Heart right ventricle (tissue), 16 donors: ENCODE data around the gene MEGF11. TPM values are rescaled to one million over a fixed set of nuclear protein-coding genes. Genes with fewer than 3 reads are reported as not detected.

ENCODE experiments used
- ATAC-seq, 8 donors: fragments of 200-7000 bp; cut with Tn5 transposase; one replicate each; pipeline ENCODE4 v1.9.1; 2020; ENCODE audit warnings: mild to moderate bottlenecking in 8 of 8, moderate library complexity in 8 of 8, moderate number of reproducible peaks in 1 of 8
- DNase-seq, 2 donors: peaks; one replicate each; pipeline ENCODE4 v3.0.0-alpha.2; 2020
- H3K27ac ChIP-seq, 10 donors: fragments of 200-600 bp; sonication (generic) in 2 of 10; one replicate each; pipeline versions ENCODE4 v1.5.0 to v1.8.0; 2020 to 2022; ENCODE audit warnings: mild to moderate bottlenecking in 3 of 10
- H3K27me3 ChIP-seq, 7 donors: fragments of 200-600 bp; one replicate each; pipeline ENCODE4 v1.8.0; 2021 to 2022; ENCODE audit warnings: mild to moderate bottlenecking in 2 of 7
- H3K36me3 ChIP-seq, 9 donors: fragments of 200-600 bp; sonication (generic) in 1 of 9; one replicate each; pipeline versions ENCODE4 v1.5.0 to v1.8.0; 2020 to 2022; ENCODE audit warnings: mild to moderate bottlenecking in 2 of 9
- H3K4me1 ChIP-seq, 9 donors: fragments of 200-600 bp; sonication (generic) in 1 of 9; one replicate each; pipeline versions ENCODE4 v1.5.0 to v1.8.0; 2020 to 2022; ENCODE audit warnings: mild to moderate bottlenecking in 4 of 9
- H3K4me3 ChIP-seq, 10 donors: fragments of 200-600 bp; sonication (generic) in 2 of 10; one replicate each; pipeline versions ENCODE4 v1.5.0 to v1.8.0; 2020 to 2022; ENCODE audit warnings: mild to moderate bottlenecking in 7 of 10, moderate library complexity in 2 of 10
- H3K9me3 ChIP-seq, 11 donors: fragments of 200-600 bp in 10 of 11; sonication (generic) in 2 of 11; one replicate each; pipeline versions ENCODE4 v1.5.0 to v1.8.0; 2013 to 2022; ENCODE audit warnings: mild to moderate bottlenecking in 2 of 11, control low read depth in 1 of 11, moderate library complexity in 1 of 11
- WGBS, 2 donors: extraction: QIAGEN DNeasy Blood & Tissue Kit; methylation state at CpG; one replicate each; pipeline ENCODE4 v1.1.7; 2013; ENCODE audit warnings: inconsistent platforms in 1 of 2; 5-methylcytosine and 5-hydroxymethylcytosine counted together
- intact Hi-C, 10 donors: fragments of 100-400 bp; cut with DNase I; formaldehyde crosslinking; loops; one replicate each; pipeline versions ENCODE4 v1.11.1 to v1.14.2; 2022
- polyA plus RNA-seq, 2 donors: library from polyadenylated mRNA; stranded (reverse); fragments of 200-250 nt; gene quantifications; one replicate each; pipeline ENCODE4 v1.2.3, GENCODE V29; 2013
- total RNA-seq, 10 donors: library from RNA; stranded (reverse); fragmentation: NEBNext Ultra II Directional in 3 of 10; extraction: Animal tissue kit (Norgen Biotek cat#: 25700) in 3 of 10; gene quantifications; one replicate each; pipeline versions ENCODE4 v1.2.1 to v1.2.4, GENCODE V29; 2021 to 2023
- TF ChIP-seq, protein P1 (sequence below), 9 donors: fragments of 200-600 bp; sonication (generic) in 2 of 9; IDR thresholded peaks; one replicate each; pipeline versions ENCODE4 v1.5.0 to v1.8.0; 2021 to 2022; ENCODE audit warnings: antibody characterized with exemption in 9 of 9, mild to moderate bottlenecking in 5 of 9, moderate library complexity in 1 of 9
- donor health status: Arrhythmogenic right ventricular cardiomyopathy.
- donor health status: ischemic (EF 13 %, LVEDD 7.1; RV severe dilation, severe dysfunction).
- donor health status: healthy with polysubstance abuse.
- donor health status: DM: no; HTN: yes; CAD: no.
- donor health status: DM: no; HTN: no; CAD: no.
- donor health status: ischemic (EF 25% LVEDD 6.9; RV normal size, moderate dysfunction).
- donor health status: ischemic (EF 25% LVEDD 5.7; RV mildly dilated, moderate dysfunction).
- donor health status: healthy.
- donor health status: DM: yes; HTN: yes; CAD: no.
- donor health status: Ischemic cardiomyopathy.
- donor health status: ischemic (EF 35%, LVEDD 5.7; RV mildly dilated, moderate dysfunction).
- donor health status: nonischemic (EF 11% LVEDD 7.7; RV severe dilation, severe dysfunction).
- donor health status: DM: yes; HTN: yes; CAD: no.
- donor health status: PGD.
- donor health status: ischemic (EF 29% LVEDD 5.4; RV normal size, mild dysfunction).
- donor health status: nonischemic (EF 23%, LVEDD 6.1; RV moderate dilation, normal function).

Gene MEGF11
- total and polyA plus RNA-seq, 12 donors: 0.03 TPM; not detected in 11

DNA sequence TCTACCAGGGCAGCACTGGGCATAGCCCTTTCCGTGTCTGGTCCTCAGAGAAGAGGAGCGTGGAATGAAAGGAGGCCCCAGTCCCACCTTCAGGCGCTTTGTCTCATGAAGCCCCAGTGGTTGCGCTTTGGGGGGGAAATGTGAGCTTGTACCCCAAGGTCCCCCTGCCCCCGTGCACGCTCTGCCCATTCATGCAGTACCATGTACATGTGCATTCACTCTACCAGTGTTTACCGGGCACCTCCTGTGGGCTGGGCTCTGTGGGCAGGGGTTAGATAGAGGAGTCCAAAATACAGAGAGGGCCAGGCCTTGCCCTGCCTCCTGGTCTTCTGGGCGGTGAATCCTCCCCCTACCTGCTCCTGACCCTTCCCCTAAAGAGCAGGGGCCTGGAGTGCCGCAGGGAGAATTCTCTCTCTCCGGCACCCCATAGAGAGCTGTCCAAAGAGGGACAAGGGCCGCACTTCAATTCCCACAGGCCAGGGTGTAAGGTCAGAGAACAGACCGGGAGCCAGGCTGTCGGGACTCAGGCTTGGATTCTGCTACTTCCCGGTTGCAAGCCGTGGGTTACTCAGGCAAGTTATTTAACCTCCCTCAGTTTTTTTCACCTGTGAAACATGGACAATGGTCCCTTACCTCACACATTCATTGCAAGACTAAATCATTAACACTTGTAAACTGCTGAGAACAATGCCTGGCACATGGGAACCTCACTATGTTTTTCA, 153.4 kb downstream of the MEGF11 start:
- H3K27me3 ChIP-seq: peaks cover 0 to 18% (median 3%) of the 10 kb centered on the region in 7 donors
- ATAC-seq (no peak), DNase-seq (no peak)
- no peak overlapping the region for H3K4me3 ChIP-seq
- peaks cover 0 to 9% (median 0%) of the 10 kb centered on the region in 9 donors for H3K4me1 ChIP-seq
- WGBS, 2 donors: 80 to 88% methylated on average over 15 of the region's 15 CpGs
- no peaks in the 10 kb centered on the region for H3K9me3 ChIP-seq
- intact Hi-C loops: loop anchor here in 1 of 10 donors (10.0 kb wide), 1 partner anchor 115 kb away; no protein-coding TSS in a partner anchor
- H3K36me3 ChIP-seq: no peaks in the 10 kb centered on the region
- no peak overlapping the region for H3K27ac ChIP-seq
- TF ChIP-seq, protein P1, sequence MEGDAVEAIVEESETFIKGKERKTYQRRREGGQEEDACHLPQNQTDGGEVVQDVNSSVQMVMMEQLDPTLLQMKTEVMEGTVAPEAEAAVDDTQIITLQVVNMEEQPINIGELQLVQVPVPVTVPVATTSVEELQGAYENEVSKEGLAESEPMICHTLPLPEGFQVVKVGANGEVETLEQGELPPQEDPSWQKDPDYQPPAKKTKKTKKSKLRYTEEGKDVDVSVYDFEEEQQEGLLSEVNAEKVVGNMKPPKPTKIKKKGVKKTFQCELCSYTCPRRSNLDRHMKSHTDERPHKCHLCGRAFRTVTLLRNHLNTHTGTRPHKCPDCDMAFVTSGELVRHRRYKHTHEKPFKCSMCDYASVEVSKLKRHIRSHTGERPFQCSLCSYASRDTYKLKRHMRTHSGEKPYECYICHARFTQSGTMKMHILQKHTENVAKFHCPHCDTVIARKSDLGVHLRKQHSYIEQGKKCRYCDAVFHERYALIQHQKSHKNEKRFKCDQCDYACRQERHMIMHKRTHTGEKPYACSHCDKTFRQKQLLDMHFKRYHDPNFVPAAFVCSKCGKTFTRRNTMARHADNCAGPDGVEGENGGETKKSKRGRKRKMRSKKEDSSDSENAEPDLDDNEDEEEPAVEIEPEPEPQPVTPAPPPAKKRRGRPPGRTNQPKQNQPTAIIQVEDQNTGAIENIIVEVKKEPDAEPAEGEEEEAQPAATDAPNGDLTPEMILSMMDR (IDR thresholded peaks at IDR 0.05): no peak

DNA sequence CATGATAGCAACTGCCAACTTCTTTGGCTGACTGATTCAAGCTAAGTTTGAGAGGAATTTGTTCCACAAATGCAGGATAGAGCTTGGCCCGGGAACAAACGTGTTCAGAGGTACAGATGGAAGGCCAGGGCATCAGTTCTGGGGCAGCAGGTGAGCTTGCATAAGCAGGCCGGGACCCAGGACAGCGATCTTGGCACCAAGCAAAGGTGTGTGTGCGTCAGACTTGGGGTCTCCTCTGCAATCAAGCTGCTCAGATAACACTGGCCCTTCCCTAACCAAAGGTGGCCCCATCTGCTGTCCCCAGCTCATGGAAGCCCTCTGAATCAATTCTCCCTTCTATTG, 155.6 kb downstream of the MEGF11 start:
- no peak overlapping the region for H3K27ac ChIP-seq
- ATAC-seq: peak in 1 of 8 donors; percentile 32
- intact Hi-C loops: loop anchor here in 1 of 10 donors (10.0 kb wide), 1 partner anchor 113 kb away; no protein-coding TSS in a partner anchor
- H3K4me3 ChIP-seq: no peak overlapping the region
- H3K4me1 ChIP-seq: peaks cover 0 to 4% (median 0%) of the 10 kb centered on the region in 9 donors
- TF ChIP-seq, protein P1 (IDR thresholded peaks at IDR 0.05): no peak
- WGBS, 2 donors: 62 to 78% methylated on average over 5 of the region's 5 CpGs
- H3K9me3 ChIP-seq: no peaks in the 10 kb centered on the region
- peaks cover 0 to 7% (median 0%) of the 10 kb centered on the region in 7 donors for H3K27me3 ChIP-seq
- H3K36me3 ChIP-seq: no peaks in the 10 kb centered on the region
- no peak for DNase-seq

DNA sequence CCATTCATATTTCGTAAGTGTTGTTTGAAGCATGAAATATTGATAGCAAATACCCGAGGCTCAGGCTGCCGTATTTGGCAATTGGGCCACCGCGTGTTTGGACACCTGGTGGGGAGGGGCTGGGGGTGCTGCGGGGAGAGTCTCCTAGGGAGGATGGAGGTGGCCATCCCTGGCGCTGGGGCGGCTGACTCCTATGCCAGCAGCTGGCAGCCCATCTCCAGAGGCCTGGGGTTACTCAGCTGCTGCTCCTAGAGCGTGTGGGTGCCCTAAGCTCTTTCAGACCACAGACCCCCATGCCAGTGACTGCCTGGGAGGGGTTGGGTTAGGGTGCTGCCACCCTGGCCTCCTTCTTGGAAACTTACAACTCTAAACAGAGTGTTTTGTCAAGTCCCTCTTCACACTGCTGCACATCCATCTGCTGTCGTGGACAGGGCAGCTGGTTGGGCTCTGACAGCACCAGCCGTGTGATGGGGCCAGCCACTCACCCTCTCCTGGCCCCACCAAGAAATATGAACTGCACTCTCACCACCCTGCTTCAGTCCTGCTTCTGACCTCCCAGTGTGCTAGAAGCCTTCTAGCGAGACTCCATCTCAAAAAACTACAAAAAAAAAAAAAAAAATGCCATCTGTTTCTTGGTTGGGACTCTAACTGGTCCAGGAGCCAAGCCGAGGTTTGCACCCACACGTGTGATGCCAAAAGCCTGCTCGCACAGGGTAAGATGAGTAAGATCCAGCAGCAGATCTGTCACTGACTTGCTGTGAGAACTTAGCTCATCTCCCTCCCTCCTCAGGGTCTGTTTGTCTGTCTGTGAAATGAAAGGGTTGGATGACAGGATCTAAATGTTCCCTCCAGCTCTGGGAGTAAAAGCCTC, 156.2 kb downstream of the MEGF11 start:
- H3K4me3 ChIP-seq: no peak overlapping the region
- TF ChIP-seq, protein P1 (IDR thresholded peaks at IDR 0.05): no peak
- WGBS, 2 donors: 77 to 80% methylated on average over 15 of the region's 15 CpGs
- no peaks in the 10 kb centered on the region for H3K4me1 ChIP-seq
- ATAC-seq: peak in 4 of 8 donors; percentile 16 to 57 (median 37)
- H3K36me3 ChIP-seq: no peaks in the 10 kb centered on the region
- H3K27me3 ChIP-seq: peaks cover 0 to 7% (median 0%) of the 10 kb centered on the region in 7 donors
- H3K27ac ChIP-seq: no peak overlapping the region
- no peaks in the 10 kb centered on the region for H3K9me3 ChIP-seq
- no peak for DNase-seq
- intact Hi-C loops: loop anchor here in 1 of 10 donors (10.0 kb wide), 1 partner anchor 113 kb away; no protein-coding TSS in a partner anchor

DNA sequence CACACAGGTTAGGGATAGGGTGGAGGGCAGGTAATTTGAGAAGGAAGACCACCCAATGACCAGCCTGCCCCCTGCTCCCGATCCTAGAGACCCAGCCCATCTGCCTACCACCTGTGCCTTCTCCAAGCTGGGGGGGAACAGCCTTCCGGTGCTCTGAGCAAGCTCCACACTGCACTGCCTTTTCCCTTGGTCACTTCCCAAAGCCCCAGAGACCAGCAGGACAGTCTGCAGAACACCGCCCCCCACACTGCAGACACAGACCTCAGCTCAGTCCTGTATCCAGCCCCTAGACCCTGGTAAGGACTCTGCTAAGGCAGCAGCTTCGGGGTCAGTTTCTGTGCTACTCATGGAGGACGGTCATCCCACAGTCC, 156.9 kb downstream of the MEGF11 start:
- TF ChIP-seq, protein P1 (IDR thresholded peaks at IDR 0.05): no peak
- Histone ChIP-seq H3K27ac (no peak overlapping the region), H3K27me3 (peaks cover 0 to 7% (median 0%) of the 10 kb centered on the region in 7 donors), H3K4me1 (no peaks in the 10 kb centered on the region), H3K9me3 (no peaks in the 10 kb centered on the region), H3K4me3 (no peak overlapping the region), H3K36me3 (no peaks in the 10 kb centered on the region)
- DNase-seq: no peak
- peak in 1 of 8 donors; percentile 8 for ATAC-seq
- intact Hi-C loops: loop anchor here in 1 of 10 donors (10.0 kb wide), 1 partner anchor 112 kb away; no protein-coding TSS in a partner anchor
- 77 to 87% methylated on average over 5 of the region's 5 CpGs for WGBS, 2 donors
